Pancreas (tissue), 10 donors: ENCODE data around the gene ATP8B1. TPM values are rescaled to one million over a fixed set of nuclear protein-coding genes. Genes with fewer than 3 reads are reported as not detected.

Experiments used
- ATAC-seq, 4 donors: fragments of 200-7000 bp; cut with Tn5 transposase; one replicate each; pipeline versions ENCODE4 v1.8.0 to v1.9.1; 2020; ENCODE audit warnings: mild to moderate bottlenecking in 4 of 4, moderate library complexity in 4 of 4
- DNase-seq, 6 donors: peaks; one replicate each; pipeline ENCODE4 v3.0.0-alpha.2; 2020
- FAIRE-seq: peaks from 2 replicates; lab custom pipeline; 2012; peaks lifted over from hg19 to GRCh38; lab: Jason Lieb, UNC
- H3K27ac ChIP-seq, 4 donors: fragments of 200-600 bp; sonication (generic); 1 replicate in 3 of 4; 2 replicates in 1 of 4; pipeline versions ENCODE4 v1.5.0 to v1.8.0; 2020
- H3K27me3 ChIP-seq, 4 donors: fragments of 200-600 bp; one replicate each; pipeline ENCODE4 v1.8.0; 2021
- H3K36me3 ChIP-seq, 3 donors: fragments of 200-600 bp; sonication (generic) in 1 of 3; one replicate each; pipeline versions ENCODE4 v1.5.0 to v1.8.0; 2020 to 2021
- H3K4me1 ChIP-seq, 3 donors: fragments of 200-600 bp; one replicate each; pipeline ENCODE4 v1.8.0; 2021
- H3K4me3 ChIP-seq, 4 donors: fragments of 200-600 bp; sonication (generic) in 2 of 4; one replicate each; pipeline versions ENCODE4 v1.5.0 to v1.8.0; 2020 to 2021
- H3K9me3 ChIP-seq, 4 donors: fragments of 200-600 bp; one replicate each; pipeline ENCODE4 v1.8.0; 2021
- CTCF ChIP-seq, 4 donors: fragments of 200-600 bp; sonication (generic) in 3 of 4; IDR thresholded peaks; one replicate each; pipeline versions ENCODE4 v1.5.0 to v1.8.0; 2021; ENCODE audit warnings: antibody characterized with exemption in 4 of 4
- WGBS, 2 donors: extraction: QIAGEN DNeasy Blood & Tissue Kit; methylation state at CpG; one replicate each; pipeline ENCODE4 v1.1.7; 2013; 5-methylcytosine and 5-hydroxymethylcytosine counted together
- intact Hi-C, 3 donors: fragments of 100-400 bp; cut with DNase I; formaldehyde crosslinking; loops; one replicate each; pipeline versions ENCODE4 v1.11.1 to v1.14.2; 2022
- polyA plus RNA-seq, 2 donors: library from polyadenylated mRNA; stranded (reverse); fragments of 200-250 nt; gene quantifications; one replicate each; pipeline ENCODE4 v1.2.3, GENCODE V29; 2013
- total RNA-seq, 6 donors: library from RNA; stranded (reverse); fragmentation: NEBNext Ultra II Directional in 4 of 6; extraction: Animal tissue kit (Norgen Biotek cat#: 25700) in 4 of 6; gene quantifications; one replicate each; pipeline versions ENCODE4 v1.2.1 to v1.2.4, GENCODE V29; 2021 to 2023
- donor health status: healthy with polysubstance abuse.
- donor health status: DM: no; HTN: no; CAD: no; lungs with moderate emphysema.
- donor health status: DM: no; HTN: no; CAD: no.
- donor health status: control.
- donor health status: control.
- donor health status: Bipolar disorder and iron deficiency.
- donor health status: DM: yes; HTN: yes; CAD: no.
- donor health status: DM: no; HTN: no; CAD: no.
- donor health status: DM: no; HTN: no; CAD: no.
- donor health status: DM: yes; HTN: yes; CAD: no.

The ATP8B1 gene
- total and polyA plus RNA-seq, 8 donors: 8.0 to 44.8 (median 36.9) TPM

GRCh38 chr18:57768537-57769326 lies 34.4 kb downstream of the ATP8B1 start:
- Histone ChIP-seq H3K9me3 (no peaks in the 10 kb centered on the region), H3K4me3 (no peak overlapping the region), H3K27me3 (no peaks in the 10 kb centered on the region), H3K4me1 (peaks cover 17 to 45% (median 34%) of the 10 kb centered on the region in 3 donors), H3K27ac (peak overlapping the region in 2 of 4 donors; percentile 40 to 75), H3K36me3 (no peaks in the 10 kb centered on the region)
- ATAC-seq: peak; percentile 53 to 68 (median 63)
- 26 to 37% methylated on average over 8 of the region's 8 CpGs for WGBS, 2 donors
- DNase-seq: peak in 3 of 6 donors; percentile 33 to 61 (median 33)
- intact Hi-C loops: no loop called here
- no peak for TF ChIP-seq CTCF (IDR thresholded peaks at IDR 0.05)
- peak; percentile 71 for FAIRE-seq

GRCh38 chr18:57767259-57768050 lies 35.7 kb downstream of the ATP8B1 start:
- Histone ChIP-seq H3K4me3 (no peak overlapping the region), H3K27me3 (no peaks in the 10 kb centered on the region), H3K27ac (peak overlapping the region in 1 of 4 donors; percentile 75), H3K36me3 (no peaks in the 10 kb centered on the region), H3K9me3 (no peaks in the 10 kb centered on the region), H3K4me1 (peaks cover 15 to 42% (median 33%) of the 10 kb centered on the region in 3 donors)
- TF ChIP-seq CTCF (IDR thresholded peaks at IDR 0.05): no peak
- FAIRE-seq (no peak), DNase-seq (no peak), ATAC-seq (no peak)
- WGBS, 2 donors: 77 to 89% methylated on average over 12 of the region's 12 CpGs
- intact Hi-C loops: no loop called here

GRCh38 chr18:57764995-57765394 lies 38.1 kb downstream of the ATP8B1 start:
- Histone ChIP-seq H3K36me3 (peaks cover 0 to 3% (median 0%) of the 10 kb centered on the region in 3 donors), H3K9me3 (no peaks in the 10 kb centered on the region), H3K4me1 (peaks cover 7 to 22% (median 18%) of the 10 kb centered on the region in 3 donors), H3K27ac (no peak overlapping the region), H3K27me3 (no peaks in the 10 kb centered on the region), H3K4me3 (no peak overlapping the region)
- no peak for TF ChIP-seq CTCF (IDR thresholded peaks at IDR 0.05)
- 90 to 98% methylated on average over 2 of the region's 2 CpGs for WGBS, 2 donors
- FAIRE-seq: no peak
- intact Hi-C loops: no loop called here
- DNase-seq: no peak
- no peak for ATAC-seq

GRCh38 chr18:57764087-57764486 lies 39.0 kb downstream of the ATP8B1 start:
- Histone ChIP-seq H3K4me1 (peaks cover 5 to 16% (median 13%) of the 10 kb centered on the region in 3 donors), H3K9me3 (no peaks in the 10 kb centered on the region), H3K36me3 (peaks cover 0 to 5% (median 0%) of the 10 kb centered on the region in 3 donors), H3K27ac (no peak overlapping the region), H3K4me3 (no peak overlapping the region), H3K27me3 (no peaks in the 10 kb centered on the region)
- intact Hi-C loops: no loop called here
- 92 to 98% methylated on average over 8 of the region's 8 CpGs for WGBS, 2 donors
- no peak for TF ChIP-seq CTCF (IDR thresholded peaks at IDR 0.05)
- DNase-seq (no peak), FAIRE-seq (no peak), ATAC-seq (no peak)
